ENCODE data around the gene PPIF. TPM values are rescaled to one million over a fixed set of nuclear protein-coding genes. Genes with fewer than 3 reads are reported as not detected.

Gene PPIF
- total and polyA plus RNA-seq, 2 of the 13 experiments (the other 11 are each of a cell fraction or from before 2014, with no cell fraction given) = 147 to 157 TPM

DNA sequence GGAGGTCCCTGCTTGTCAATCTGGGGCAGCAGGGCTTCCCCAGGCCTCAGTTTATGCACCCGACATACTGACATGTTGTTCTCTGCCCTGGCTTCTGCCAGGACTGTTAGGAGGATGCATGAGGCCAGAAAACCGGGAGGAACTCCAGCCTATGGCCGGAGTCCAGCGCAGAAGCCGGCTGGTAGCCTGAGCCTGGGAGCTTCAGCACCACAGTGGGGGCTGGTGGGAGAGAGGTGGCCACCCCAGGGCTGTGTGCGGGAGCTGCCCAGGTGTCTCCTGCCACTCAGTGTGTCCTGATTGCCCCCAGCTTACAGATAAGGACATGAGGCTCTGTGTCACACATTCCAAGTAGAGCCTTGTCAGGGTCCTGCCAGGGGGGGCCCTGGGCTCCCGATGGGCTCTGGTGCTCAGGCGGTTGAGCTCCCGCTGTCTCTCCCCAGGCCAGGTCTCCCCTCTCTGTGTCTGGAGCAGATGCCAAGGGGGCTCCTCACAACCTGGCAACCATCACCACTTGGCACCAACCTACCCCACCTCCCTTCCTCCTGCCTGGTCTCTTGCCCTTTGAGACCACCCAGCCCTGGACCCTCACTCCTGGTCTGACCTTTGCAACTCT is 32.3 kb downstream of the PPIF start (continued):
- TF ChIP-seq, protein P1, sequence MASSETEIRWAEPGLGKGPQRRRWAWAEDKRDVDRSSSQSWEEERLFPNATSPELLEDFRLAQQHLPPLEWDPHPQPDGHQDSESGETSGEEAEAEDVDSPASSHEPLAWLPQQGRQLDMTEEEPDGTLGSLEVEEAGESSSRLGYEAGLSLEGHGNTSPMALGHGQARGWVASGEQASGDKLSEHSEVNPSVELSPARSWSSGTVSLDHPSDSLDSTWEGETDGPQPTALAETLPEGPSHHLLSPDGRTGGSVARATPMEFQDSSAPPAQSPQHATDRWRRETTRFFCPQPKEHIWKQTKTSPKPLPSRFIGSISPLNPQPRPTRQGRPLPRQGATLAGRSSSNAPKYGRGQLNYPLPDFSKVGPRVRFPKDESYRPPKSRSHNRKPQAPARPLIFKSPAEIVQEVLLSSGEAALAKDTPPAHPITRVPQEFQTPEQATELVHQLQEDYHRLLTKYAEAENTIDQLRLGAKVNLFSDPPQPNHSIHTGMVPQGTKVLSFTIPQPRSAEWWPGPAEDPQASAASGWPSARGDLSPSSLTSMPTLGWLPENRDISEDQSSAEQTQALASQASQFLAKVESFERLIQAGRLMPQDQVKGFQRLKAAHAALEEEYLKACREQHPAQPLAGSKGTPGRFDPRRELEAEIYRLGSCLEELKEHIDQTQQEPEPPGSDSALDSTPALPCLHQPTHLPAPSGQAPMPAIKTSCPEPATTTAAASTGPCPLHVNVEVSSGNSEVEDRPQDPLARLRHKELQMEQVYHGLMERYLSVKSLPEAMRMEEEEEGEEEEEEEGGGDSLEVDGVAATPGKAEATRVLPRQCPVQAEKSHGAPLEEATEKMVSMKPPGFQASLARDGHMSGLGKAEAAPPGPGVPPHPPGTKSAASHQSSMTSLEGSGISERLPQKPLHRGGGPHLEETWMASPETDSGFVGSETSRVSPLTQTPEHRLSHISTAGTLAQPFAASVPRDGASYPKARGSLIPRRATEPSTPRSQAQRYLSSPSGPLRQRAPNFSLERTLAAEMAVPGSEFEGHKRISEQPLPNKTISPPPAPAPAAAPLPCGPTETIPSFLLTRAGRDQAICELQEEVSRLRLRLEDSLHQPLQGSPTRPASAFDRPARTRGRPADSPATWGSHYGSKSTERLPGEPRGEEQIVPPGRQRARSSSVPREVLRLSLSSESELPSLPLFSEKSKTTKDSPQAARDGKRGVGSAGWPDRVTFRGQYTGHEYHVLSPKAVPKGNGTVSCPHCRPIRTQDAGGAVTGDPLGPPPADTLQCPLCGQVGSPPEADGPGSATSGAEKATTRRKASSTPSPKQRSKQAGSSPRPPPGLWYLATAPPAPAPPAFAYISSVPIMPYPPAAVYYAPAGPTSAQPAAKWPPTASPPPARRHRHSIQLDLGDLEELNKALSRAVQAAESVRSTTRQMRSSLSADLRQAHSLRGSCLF (CRISPR knock-in tag; IDR thresholded peaks at IDR 0.05; ENCODE audit: borderline replicate concordance) = no peak
- TF ChIP-seq EED (CRISPR knock-in tag; IDR thresholded peaks at IDR 0.05) (no peak), MAZ (IDR thresholded peaks at IDR 0.05; ENCODE audit: borderline replicate concordance, low read depth, low read length) (0 out of 2 replicates have a peak, but pooled peaks have one; percentile 35), MAZ (CRISPR knock-in tag; IDR thresholded peaks at IDR 0.05; ENCODE audit: low read depth) (no peak; the same call in 1 of the 2 replicates), ZNF761 (CRISPR knock-in tag; conservative IDR thresholded peaks at IDR 0.05) (0 out of 2 replicates have a peak, but pooled peaks have one; percentile 11), PHF20 (CRISPR knock-in tag; IDR thresholded peaks at IDR 0.05) (no peak), ATF7-NPFF (CRISPR knock-in tag; IDR thresholded peaks at IDR 0.05; ENCODE audit: low read depth) (0 out of 2 replicates have a peak, but pooled peaks have one; percentile 7), KDM2A (CRISPR knock-in tag; IDR thresholded peaks at IDR 0.05; ENCODE audit: borderline replicate concordance, low read depth) (peak; percentile 5; the same call in 1 of the 2 replicates), CBFB (CRISPR knock-in tag; IDR thresholded peaks at IDR 0.05) (no peak), ZNF235 (CRISPR knock-in tag; IDR thresholded peaks at IDR 0.05; ENCODE audit: borderline replicate concordance) (0 out of 2 replicates have a peak, but pooled peaks have one; percentile 64), ZNF510 (CRISPR knock-in tag; IDR thresholded peaks at IDR 0.05; ENCODE audit: low read depth) (peak; percentile 87), SMYD3 (CRISPR knock-in tag; IDR thresholded peaks at IDR 0.05) (no peak), MED1 (CRISPR knock-in tag; IDR thresholded peaks at IDR 0.05) (0 out of 2 replicates have a peak, but pooled peaks have one; percentile 15), CREM (IDR thresholded peaks at IDR 0.05) (no peak), CREM (CRISPR knock-in tag; IDR thresholded peaks at IDR 0.05) (no peak), KDM5A (IDR thresholded peaks at IDR 0.05; ENCODE audit: borderline replicate concordance, low read length) (no peak), SP5 (CRISPR knock-in tag; IDR thresholded peaks at IDR 0.05; ENCODE audit: borderline replicate concordance, low read depth) (no peak), HOXA5 (CRISPR knock-in tag; IDR thresholded peaks at IDR 0.05) (0 out of 2 replicates have a peak, but pooled peaks have one; percentile 30), TCF7L2 (IDR thresholded peaks at IDR 0.05; ENCODE audit: low read depth, low read length) (no peak)
- TF ChIP-seq, protein P2, sequence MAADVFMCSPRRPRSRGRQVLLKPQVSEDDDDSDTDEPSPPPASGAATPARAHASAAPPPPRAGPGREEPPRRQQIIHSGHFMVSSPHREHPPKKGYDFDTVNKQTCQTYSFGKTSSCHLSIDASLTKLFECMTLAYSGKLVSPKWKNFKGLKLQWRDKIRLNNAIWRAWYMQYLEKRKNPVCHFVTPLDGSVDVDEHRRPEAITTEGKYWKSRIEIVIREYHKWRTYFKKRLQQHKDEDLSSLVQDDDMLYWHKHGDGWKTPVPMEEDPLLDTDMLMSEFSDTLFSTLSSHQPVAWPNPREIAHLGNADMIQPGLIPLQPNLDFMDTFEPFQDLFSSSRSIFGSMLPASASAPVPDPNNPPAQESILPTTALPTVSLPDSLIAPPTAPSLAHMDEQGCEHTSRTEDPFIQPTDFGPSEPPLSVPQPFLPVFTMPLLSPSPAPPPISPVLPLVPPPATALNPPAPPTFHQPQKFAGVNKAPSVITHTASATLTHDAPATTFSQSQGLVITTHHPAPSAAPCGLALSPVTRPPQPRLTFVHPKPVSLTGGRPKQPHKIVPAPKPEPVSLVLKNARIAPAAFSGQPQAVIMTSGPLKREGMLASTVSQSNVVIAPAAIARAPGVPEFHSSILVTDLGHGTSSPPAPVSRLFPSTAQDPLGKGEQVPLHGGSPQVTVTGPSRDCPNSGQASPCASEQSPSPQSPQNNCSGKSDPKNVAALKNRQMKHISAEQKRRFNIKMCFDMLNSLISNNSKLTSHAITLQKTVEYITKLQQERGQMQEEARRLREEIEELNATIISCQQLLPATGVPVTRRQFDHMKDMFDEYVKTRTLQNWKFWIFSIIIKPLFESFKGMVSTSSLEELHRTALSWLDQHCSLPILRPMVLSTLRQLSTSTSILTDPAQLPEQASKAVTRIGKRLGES (CRISPR knock-in tag; IDR thresholded peaks at IDR 0.05; ENCODE audit: borderline replicate concordance) = no peak
- TF ChIP-seq, protein P3, sequence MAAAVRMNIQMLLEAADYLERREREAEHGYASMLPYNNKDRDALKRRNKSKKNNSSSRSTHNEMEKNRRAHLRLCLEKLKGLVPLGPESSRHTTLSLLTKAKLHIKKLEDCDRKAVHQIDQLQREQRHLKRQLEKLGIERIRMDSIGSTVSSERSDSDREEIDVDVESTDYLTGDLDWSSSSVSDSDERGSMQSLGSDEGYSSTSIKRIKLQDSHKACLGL (CRISPR knock-in tag; IDR thresholded peaks at IDR 0.05) = no peak

All from HepG2 (cell line).